GM23248 (cell line): ENCODE data around the gene C1orf122. TPM values are rescaled to one million over a fixed set of nuclear protein-coding genes. Genes with fewer than 3 reads are reported as not detected.
"Not testable (repeated sequence)": the region's sequence is repeated elsewhere in the genome, so short reads cannot be mapped to it uniquely, and the experiment has no call there.

Experiments used
- DNase-seq: peaks from one replicate; pipeline ENCODE4 v3.0.0-alpha.2; 2015
- H2AFZ ChIP-seq: fragments of 200-600 bp; sonication (generic); 2 replicates; pipeline ENCODE4 v1.6.1; 2016; ENCODE audit warnings: antibody characterized with exemption
- H3F3A ChIP-seq: fragments of 200-600 bp; sonication (generic); 2 replicates; pipeline ENCODE4 v1.6.1; 2016; ENCODE audit warnings: mild to moderate bottlenecking, antibody characterized with exemption, mixed run types; ENCODE audit not compliant: insufficient read depth
- H3K27ac ChIP-seq: fragments of 200-600 bp; sonication (generic); 2 replicates; pipeline ENCODE4 v1.5.1; 2016; ENCODE audit warnings: mild to moderate bottlenecking
- H3K27me3 ChIP-seq: fragments of 200-600 bp; sonication (generic); replicated peaks from 2 replicates; pipeline ENCODE4 v1.6.1; 2016; ENCODE audit warnings: mild to moderate bottlenecking; ENCODE audit not compliant: insufficient read depth
- H3K36me3 ChIP-seq: fragments of 200-600 bp; sonication (generic); 2 replicates; pipeline ENCODE4 v1.6.1; 2016; ENCODE audit warnings: low read depth, mild to moderate bottlenecking
- H3K4me1 ChIP-seq: fragments of 200-600 bp; sonication (generic); 2 replicates; pipeline ENCODE4 v1.6.1; 2016; ENCODE audit warnings: mild to moderate bottlenecking; ENCODE audit not compliant: insufficient read depth
- H3K4me2 ChIP-seq: fragments of 200-600 bp; sonication (generic); one replicate; pipeline ENCODE4 v1.6.1; 2016; ENCODE audit warnings: mild to moderate bottlenecking; ENCODE audit not compliant: unreplicated experiment
- H3K4me3 ChIP-seq: fragments of 200-600 bp; sonication (generic); 2 replicates; pipeline ENCODE4 v1.5.1; 2016; ENCODE audit warnings: mild to moderate bottlenecking
- H3K79me2 ChIP-seq: fragments of 200-600 bp; sonication (generic); 2 replicates; pipeline ENCODE4 v1.6.1; 2016; ENCODE audit warnings: mild to moderate bottlenecking; ENCODE audit not compliant: insufficient read depth
- H3K9ac ChIP-seq: fragments of 200-600 bp; sonication (generic); 2 replicates; pipeline ENCODE4 v1.6.1; 2016; ENCODE audit warnings: mild to moderate bottlenecking
- H3K9me2 ChIP-seq: fragments of 200-600 bp; sonication (generic); 2 replicates; pipeline ENCODE4 v1.6.1; 2016; ENCODE audit warnings: mixed run types, mild to moderate bottlenecking, moderate library complexity; ENCODE audit not compliant: insufficient read depth
- H3K9me3 ChIP-seq: fragments of 200-600 bp; sonication (generic); one replicate; pipeline ENCODE4 v1.6.1; 2017; ENCODE audit warnings: low read depth
- H4K20me1 ChIP-seq: fragments of 200-600 bp; sonication (generic); 2 replicates; pipeline ENCODE4 v1.6.0; 2016; ENCODE audit not compliant: insufficient read depth
- EZH2 ChIP-seq: fragments of 200-600 bp; sonication (generic); IDR thresholded peaks from 2 replicates; pipeline ENCODE4 v1.6.1; 2018; ENCODE audit warnings: antibody characterized with exemption, mild to moderate bottlenecking; ENCODE audit not compliant: insufficient read depth, poor library complexity, severe bottlenecking
- EZH2phosphoT487 ChIP-seq: fragments of 200-600 bp; sonication (generic); IDR thresholded peaks from 2 replicates; pipeline ENCODE4 v1.6.1; 2018; ENCODE audit warnings: antibody characterized with exemption, moderate library complexity, mild to moderate bottlenecking, low read depth; ENCODE audit not compliant: insufficient read depth
- WGBS, 2 experiments: methylation state at CpG; one replicate each; pipeline ENCODE4 v1.1.6; 2015 to 2017; ENCODE audit warnings: low lambda C conversion rate in 2 of 2, low coverage in 1 of 2; ENCODE audit errors: missing lambda C conversion rate in 2 of 2; 5-methylcytosine and 5-hydroxymethylcytosine counted together
- in situ Hi-C: fragments of 300-500 bp; cut with MboI; formaldehyde crosslinking; loops from 2 replicates; pipeline ENCODE4 v1.15.0; 2020
- polyA plus RNA-seq: library from polyadenylated mRNA; unstranded; fragments of >200 nt; fragmentation: Nextera tagmentation; extraction: Ambion mirVana; gene quantifications from 2 replicates; pipeline ENCODE4 v1.2.1, GENCODE V29; 2016
- total RNA-seq: library from RNA; depleted of rRNA; stranded (reverse); fragments of >200 nt; shearing (Covaris generic); gene quantifications from 2 replicates; pipeline ENCODE4 v1.2.3, GENCODE V29; 2014

C1orf122 gene
- total and polyA plus RNA-seq, 2 experiments from 2014 or later = 103 to 110 TPM

GRCh38 chr1:37767488-37767887 is 40.1 kb upstream of the C1orf122 start:
- no peak for DNase-seq
- Histone ChIP-seq H3K9me3 (no peaks in the 10 kb centered on the region), H3K4me1 (no peaks in the 10 kb centered on the region), H3K9me2 (no peaks in the 10 kb centered on the region), H3K4me3 (no peak overlapping the region), H3K9ac (no peak overlapping the region), H3K27ac (no peak overlapping the region), H3F3A (no peaks in the 10 kb centered on the region), H3K27me3 (peaks cover 50% of the 10 kb centered on the region), H4K20me1 (no peaks in the 10 kb centered on the region), H3K36me3 (no peaks in the 10 kb centered on the region), H3K79me2 (no peaks in the 10 kb centered on the region), H2AFZ (no peak overlapping the region), H3K4me2 (no peak overlapping the region)
- in situ Hi-C loops = no loop called here
- TF ChIP-seq EZH2 (no peak), EZH2phosphoT487 (no peak)
- 12 to 13% methylated on average over 2 of the region's 2 CpGs for WGBS, 2 experiments

GRCh38 chr1:37771440-37771839 is 36.1 kb upstream of the C1orf122 start:
- H2AFZ ChIP-seq, H3K9me3 ChIP-seq, H3K4me1 ChIP-seq, H3K4me3 ChIP-seq, H3K36me3 ChIP-seq, H3F3A ChIP-seq, H3K4me2 ChIP-seq, H3K27ac ChIP-seq, H3K9ac ChIP-seq, H3K9me2 ChIP-seq, H3K79me2 ChIP-seq, in situ Hi-C loops, H4K20me1 ChIP-seq, DNase-seq: not testable (repeated sequence)
- H3K27me3 ChIP-seq = peaks cover 32% of the 10 kb centered on the region

GRCh38 chr1:37776946-37777516 is 30.6 kb upstream of the C1orf122 start:
- Histone ChIP-seq H3K9ac (no peak overlapping the region), H3K36me3 (no peaks in the 10 kb centered on the region), H3K4me3 (no peak overlapping the region), H3K27ac (no peak overlapping the region), H3K79me2 (no peaks in the 10 kb centered on the region), H3K9me2 (no peaks in the 10 kb centered on the region), H3K27me3 (no peaks in the 10 kb centered on the region; the same call in 1 of the 2 replicates), H4K20me1 (no peaks in the 10 kb centered on the region), H3K4me2 (no peak overlapping the region), H3K4me1 (no peaks in the 10 kb centered on the region), H3F3A (no peaks in the 10 kb centered on the region), H2AFZ (no peak overlapping the region), H3K9me3 (no peaks in the 10 kb centered on the region)
- no peak for DNase-seq
- TF ChIP-seq EZH2phosphoT487 (no peak), EZH2 (no peak)
- in situ Hi-C loops = no loop called here
- WGBS, 2 experiments = 48 to 49% methylated on average over 4 of the region's 4 CpGs

GRCh38 chr1:37778654-37779053 is 28.9 kb upstream of the C1orf122 start:
- Histone ChIP-seq H3F3A (no peaks in the 10 kb centered on the region), H3K9me3 (no peaks in the 10 kb centered on the region), H3K27ac (no peak overlapping the region), H3K4me2 (no peak overlapping the region), H3K9ac (no peak overlapping the region), H3K4me1 (no peaks in the 10 kb centered on the region), H4K20me1 (no peaks in the 10 kb centered on the region), H3K36me3 (no peaks in the 10 kb centered on the region), H3K4me3 (no peak overlapping the region), H3K9me2 (no peaks in the 10 kb centered on the region), H3K27me3 (no peaks in the 10 kb centered on the region; the same call in 1 of the 2 replicates), H2AFZ (no peak overlapping the region), H3K79me2 (no peaks in the 10 kb centered on the region)
- 43 to 52% methylated on average over 3 of the region's 3 CpGs for WGBS, 2 experiments
- in situ Hi-C loops = no loop called here
- no peak for TF ChIP-seq EZH2
- no peak for TF ChIP-seq EZH2phosphoT487
- no peak for DNase-seq

GRCh38 chr1:37782491-37782890 is 25.1 kb upstream of the C1orf122 start:
- no peaks in the 10 kb centered on the region; the same call in 1 of the 2 replicates for H3K27me3 ChIP-seq
- in situ Hi-C loops = no loop called here
- no peak overlapping the region for H3K9ac ChIP-seq
- H3K4me2 ChIP-seq = no peak overlapping the region
- no peak overlapping the region for H3K4me3 ChIP-seq
- H3K4me1 ChIP-seq = no peaks in the 10 kb centered on the region
- no peak overlapping the region for H3K27ac ChIP-seq
- no peaks in the 10 kb centered on the region for H3K9me3 ChIP-seq
- WGBS, 2 experiments = 59% methylated on average over 17 of the region's 17 CpGs
- H3K79me2 ChIP-seq = no peaks in the 10 kb centered on the region
- H3K9me2 ChIP-seq = no peaks in the 10 kb centered on the region
- H4K20me1 ChIP-seq = no peaks in the 10 kb centered on the region
- TF ChIP-seq EZH2 = no peak
- TF ChIP-seq EZH2phosphoT487 = no peak
- H3F3A ChIP-seq = no peaks in the 10 kb centered on the region
- H2AFZ ChIP-seq = no peak overlapping the region
- DNase-seq = no peak
- no peaks in the 10 kb centered on the region for H3K36me3 ChIP-seq
